CD4-positive, alpha-beta T cell treated with Interleukin-17A for 4 hours (primary cell): Measurements from ENCODE around the gene GPR141.
"Not testable (repeated sequence)": the region's sequence is repeated elsewhere in the genome, so short reads cannot be mapped to it uniquely, and the experiment has no call there.

Experiments
- DNase-seq: peaks from one replicate; pipeline ENCODE4 v3.0.0-alpha.2; 2020; ENCODE audit warnings: mixed read lengths

Gene GPR141

GRCh38 chr7:37686556-37687345 lies 3.2 kb downstream of the GPR141 start:
- DNase-seq, result no peak

GRCh38 chr7:37690206-37690605 lies 6.6 kb downstream of the GPR141 start:
- no peak for DNase-seq

GRCh38 chr7:37694208-37695094 lies 10.9 kb downstream of the GPR141 start:
- DNase-seq, result no peak

GRCh38 chr7:37698276-37698675 lies 14.7 kb downstream of the GPR141 start:
- no peak for DNase-seq

GRCh38 chr7:37698782-37699181 lies 15.2 kb downstream of the GPR141 start:
- DNase-seq, result no peak

- no peak for DNase-seq
These were observed 18.2 kb downstream of the GPR141 start for GRCh38 chr7:37701769-37702168.

- no peak for DNase-seq
These were observed 19.8 kb downstream of the GPR141 start for GRCh38 chr7:37703361-37703760.

GRCh38 chr7:37704328-37704833 lies 20.8 kb downstream of the GPR141 start:
- DNase-seq, result not testable (repeated sequence)

GRCh38 chr7:37705976-37706375 lies 22.4 kb downstream of the GPR141 start:
- DNase-seq, result no peak

GRCh38 chr7:37706804-37707203 lies 23.2 kb downstream of the GPR141 start:
- no peak for DNase-seq

- no peak for DNase-seq
These were observed 24.4 kb downstream of the GPR141 start for GRCh38 chr7:37707754-37708485.

- no peak for DNase-seq
These were observed 26.3 kb downstream of the GPR141 start for GRCh38 chr7:37709631-37710509.

- DNase-seq, result no peak
These were observed 30.0 kb downstream of the GPR141 start for GRCh38 chr7:37713613-37714012.

- no peak for DNase-seq
These were observed 31.0 kb downstream of the GPR141 start for GRCh38 chr7:37714606-37715005.

- DNase-seq, result no peak
These were observed 35.0 kb downstream of the GPR141 start for GRCh38 chr7:37718585-37718984.

- no peak for DNase-seq
These were observed 35.5 kb downstream of the GPR141 start for GRCh38 chr7:37719077-37719476.

- DNase-seq, result no peak
These were observed 41.2 kb downstream of the GPR141 start for GRCh38 chr7:37724732-37725131.

- no peak for DNase-seq
These were observed 42.5 kb downstream of the GPR141 start for GRCh38 chr7:37726016-37726415.

- no peak for DNase-seq
These were observed 45.2 kb downstream of the GPR141 start for GRCh38 chr7:37728747-37729146.

- no peak for DNase-seq
These were observed 45.6 kb downstream of the GPR141 start for GRCh38 chr7:37729181-37729580.

- DNase-seq, result no peak
These were observed 46.9 kb downstream of the GPR141 start for GRCh38 chr7:37730501-37730900.

- no peak for DNase-seq
These were observed 48.7 kb downstream of the GPR141 start for GRCh38 chr7:37732253-37732652.
